ENCODE measurements around the gene CFC1. TPM values are rescaled to one million over a fixed set of nuclear protein-coding genes. Genes with fewer than 3 reads are reported as not detected.
"Not testable (repeated sequence)": the region's sequence is repeated elsewhere in the genome, so short reads cannot be mapped to it uniquely, and the experiment has no call there.

CFC1 gene
- total RNA-seq (2016; rRNA removed; fragmentation: Illumina TruSeq; extraction: Trizol) (not detected in 2 replicates), polyA plus RNA-seq (2011; rRNA removed) (not detected in 2 replicates), polyA minus RNA-seq (2011; rRNA and poly(A)+ RNA removed; ENCODE audit: low replicate concordance) (not detected in 2 replicates), Bru-seq, nascent RNA (not detected), BruChase-seq, experiment 1, labeled RNA remaining after a 6-hour chase (not detected), BruChase-seq, experiment 2, labeled RNA remaining after a 2-hour chase (not detected)
- not detected in 2 replicates for total RNA-seq (2016; cell fraction: cytosol; rRNA removed; fragmentation: Illumina TruSeq; extraction: Trizol; ENCODE audit: low read depth)
- total RNA-seq (2016; cell fraction: insoluble cytoplasmic fraction; rRNA removed; fragmentation: Illumina TruSeq; extraction: Trizol): not detected in 2 replicates
- total RNA-seq (2016; cell fraction: membrane; rRNA removed; fragmentation: Illumina TruSeq; extraction: Trizol): not detected in 2 replicates
- not detected in 2 replicates for total RNA-seq (2016; cell fraction: nucleus; rRNA removed; fragmentation: Illumina TruSeq; extraction: Trizol)
- not detected in 2 replicates for polyA plus RNA-seq (2011; cell fraction: cytosol; rRNA removed)
- not detected in 2 replicates for polyA plus RNA-seq (2011; cell fraction: nucleus; rRNA removed)
- not detected in 2 replicates for polyA plus RNA-seq (2012)
- not detected in 2 replicates for polyA plus RNA-seq (2016; cell fraction: cytosol; fragmentation: Illumina TruSeq; extraction: Trizol; ENCODE audit: low read depth)
- not detected in 2 replicates for polyA plus RNA-seq (2016; cell fraction: insoluble cytoplasmic fraction; fragmentation: Illumina TruSeq; extraction: Trizol; ENCODE audit: low read depth)
- polyA plus RNA-seq (2016; cell fraction: membrane; fragmentation: Illumina TruSeq; extraction: Trizol; ENCODE audit: low read depth): not detected in 2 replicates
- polyA plus RNA-seq (2016; cell fraction: nucleus; fragmentation: Illumina TruSeq; extraction: Trizol; ENCODE audit: insufficient read depth, low read depth): not detected in 2 replicates
- polyA minus RNA-seq (2011; cell fraction: cytosol; rRNA and poly(A)+ RNA removed): not detected in 2 replicates
- not detected in 2 replicates for polyA minus RNA-seq (2011; cell fraction: nucleus; rRNA and poly(A)+ RNA removed)
- long read RNA-seq, experiment 1: 0 reads
- long read RNA-seq, experiment 2: 0 reads

GRCh38 chr2:130599393-130599792 is at the start of gene CFC1:
Gene CFC1 (minus strand): TSS chr2:130599575. CDS start chr2:130599287, 288 bp downstream.
- H3K79me2 ChIP-seq (ENCODE audit: insufficient read depth, low read length); intact Hi-C loops (cut with micrococcal nuclease; ENCODE audit: unreplicated experiment); H3K4me2 ChIP-seq (ENCODE audit: low read depth, low read length); in situ Hi-C loops (cut with HindIII; ENCODE audit: extremely low pct_ligation_motif_present, low pct_unique_long_range_greater_than_20kb); H3K27me3 ChIP-seq (ENCODE audit: control insufficient read depth in 1 of 2, insufficient read depth in 2 of 2, low read length in 2 of 2); POLR2A ChIA-PET; H3K9ac ChIP-seq (ENCODE audit: insufficient read depth, low read depth, low read length); BruUV-seq (replicated peaks); H3K9me3 ChIP-seq (ENCODE audit: low read length); DNase-seq (ENCODE audit: low spot score); H4K20me1 ChIP-seq (ENCODE audit: insufficient read depth, low read length); H3K27ac ChIP-seq (ENCODE audit: extremely low read length, insufficient read depth, low read length); CTCF ChIA-PET (ENCODE audit: low intra/inter-chr PET ratio, low total read pairs); H2AFZ ChIP-seq (ENCODE audit: low read length); ATAC-seq; H3K4me1 ChIP-seq (ENCODE audit: insufficient read depth, low read length); H3K36me3 ChIP-seq (replicated peaks in 1 of 2; ENCODE audit: control insufficient read depth in 1 of 2, insufficient read depth in 2 of 2, low read length in 2 of 2); H3K4me3 ChIP-seq (replicated peaks in 1 of 3; ENCODE audit: insufficient read depth in 1 of 3, low read depth in 2 of 3, low read length in 3 of 3); FAIRE-seq: not testable (repeated sequence)
- no CpG with 5 or more reads among the region's 6 CpGs for WGBS (ENCODE audit: low lambda C conversion rate)

- CTCF ChIA-PET (ENCODE audit: low intra/inter-chr PET ratio, low total read pairs); H3K27ac ChIP-seq (ENCODE audit: extremely low read length, insufficient read depth, low read length); H2AFZ ChIP-seq (ENCODE audit: low read length); H3K79me2 ChIP-seq (ENCODE audit: insufficient read depth, low read length); H3K36me3 ChIP-seq (replicated peaks in 1 of 2; ENCODE audit: control insufficient read depth in 1 of 2, insufficient read depth in 2 of 2, low read length in 2 of 2); DNase-seq (ENCODE audit: low spot score); H3K4me2 ChIP-seq (ENCODE audit: low read depth, low read length); H3K4me3 ChIP-seq (replicated peaks in 1 of 3; ENCODE audit: insufficient read depth in 1 of 3, low read depth in 2 of 3, low read length in 3 of 3); in situ Hi-C loops (cut with HindIII; ENCODE audit: extremely low pct_ligation_motif_present, low pct_unique_long_range_greater_than_20kb); FAIRE-seq; H3K9me3 ChIP-seq (ENCODE audit: low read length); H3K9ac ChIP-seq (ENCODE audit: insufficient read depth, low read depth, low read length); POLR2A ChIA-PET; H3K27me3 ChIP-seq (ENCODE audit: control insufficient read depth in 1 of 2, insufficient read depth in 2 of 2, low read length in 2 of 2); H4K20me1 ChIP-seq (ENCODE audit: insufficient read depth, low read length); H3K4me1 ChIP-seq (ENCODE audit: insufficient read depth, low read length); BruUV-seq (replicated peaks); intact Hi-C loops (cut with micrococcal nuclease; ENCODE audit: unreplicated experiment); ATAC-seq: not testable (repeated sequence)
- 15% methylated on average over 4 of the region's 4 CpGs for WGBS (ENCODE audit: low lambda C conversion rate)
These were observed 42.3 kb upstream of the CFC1 start for GRCh38 chr2:130641688-130642087.

DNA sequence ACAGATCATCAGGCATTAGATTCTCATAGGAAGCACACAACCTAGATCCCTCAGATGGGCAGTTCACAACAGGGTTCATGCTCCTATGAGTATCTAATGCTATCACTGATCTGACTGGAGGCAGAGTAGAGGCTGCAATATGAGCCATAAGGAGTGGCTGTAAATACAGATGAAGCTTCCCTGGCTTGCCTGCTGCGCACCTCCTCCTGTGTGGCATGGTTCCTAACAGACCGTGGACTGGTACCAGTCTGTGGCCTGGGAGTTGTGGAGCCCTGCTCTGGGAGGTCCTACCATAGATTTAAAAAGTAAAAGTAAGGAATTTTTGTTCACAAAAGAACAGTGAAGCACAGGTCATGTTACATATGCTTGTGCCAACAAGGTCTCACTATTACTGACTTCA is 39.6 kb upstream of the CFC1 start:
- DNase-seq (ENCODE audit: low spot score); intact Hi-C loops (cut with micrococcal nuclease; ENCODE audit: unreplicated experiment); POLR2A ChIA-PET; H4K20me1 ChIP-seq (ENCODE audit: insufficient read depth, low read length); H3K4me1 ChIP-seq (ENCODE audit: insufficient read depth, low read length); H3K36me3 ChIP-seq (replicated peaks in 1 of 2; ENCODE audit: control insufficient read depth in 1 of 2, insufficient read depth in 2 of 2, low read length in 2 of 2); H3K9me3 ChIP-seq (ENCODE audit: low read length); CTCF ChIA-PET (ENCODE audit: low intra/inter-chr PET ratio, low total read pairs); H3K27me3 ChIP-seq (ENCODE audit: control insufficient read depth in 1 of 2, insufficient read depth in 2 of 2, low read length in 2 of 2); H2AFZ ChIP-seq (ENCODE audit: low read length); H3K27ac ChIP-seq (ENCODE audit: extremely low read length, insufficient read depth, low read length); in situ Hi-C loops (cut with HindIII; ENCODE audit: extremely low pct_ligation_motif_present, low pct_unique_long_range_greater_than_20kb); ATAC-seq; H3K4me2 ChIP-seq (ENCODE audit: low read depth, low read length); H3K4me3 ChIP-seq (replicated peaks in 1 of 3; ENCODE audit: insufficient read depth in 1 of 3, low read depth in 2 of 3, low read length in 3 of 3); H3K79me2 ChIP-seq (ENCODE audit: insufficient read depth, low read length); FAIRE-seq; H3K9ac ChIP-seq (ENCODE audit: insufficient read depth, low read depth, low read length); BruUV-seq (replicated peaks): not testable (repeated sequence)
- WGBS (ENCODE audit: low lambda C conversion rate): 13% methylated on average over 2 of the region's 2 CpGs

- 20% methylated on average over 9 of the region's 10 CpGs for WGBS (ENCODE audit: low lambda C conversion rate)
- H3K79me2 ChIP-seq (ENCODE audit: insufficient read depth, low read length); H3K27ac ChIP-seq (ENCODE audit: extremely low read length, insufficient read depth, low read length); H3K4me1 ChIP-seq (ENCODE audit: insufficient read depth, low read length); in situ Hi-C loops (cut with HindIII; ENCODE audit: extremely low pct_ligation_motif_present, low pct_unique_long_range_greater_than_20kb); H3K36me3 ChIP-seq (replicated peaks in 1 of 2; ENCODE audit: control insufficient read depth in 1 of 2, insufficient read depth in 2 of 2, low read length in 2 of 2); H4K20me1 ChIP-seq (ENCODE audit: insufficient read depth, low read length); DNase-seq (ENCODE audit: low spot score); BruUV-seq (replicated peaks); H3K9me3 ChIP-seq (ENCODE audit: low read length); intact Hi-C loops (cut with micrococcal nuclease; ENCODE audit: unreplicated experiment); H3K9ac ChIP-seq (ENCODE audit: insufficient read depth, low read depth, low read length); ATAC-seq; H3K4me2 ChIP-seq (ENCODE audit: low read depth, low read length); H2AFZ ChIP-seq (ENCODE audit: low read length); H3K27me3 ChIP-seq (ENCODE audit: control insufficient read depth in 1 of 2, insufficient read depth in 2 of 2, low read length in 2 of 2); POLR2A ChIA-PET; CTCF ChIA-PET (ENCODE audit: low intra/inter-chr PET ratio, low total read pairs); H3K4me3 ChIP-seq (replicated peaks in 1 of 3; ENCODE audit: insufficient read depth in 1 of 3, low read depth in 2 of 3, low read length in 3 of 3); FAIRE-seq: not testable (repeated sequence)
These were observed 29.6 kb upstream of the CFC1 start for GRCh38 chr2:130628784-130629475.

All from HepG2 (cell line).